SK-N-SH treated with all-trans-retinoic acid at 6 μM for 48 hours (cell line): ENCODE data around the gene FOSL1.
A peak's percentile ranks its signal among the peaks of the same experiment; 100 is the strongest.

Experiments used
- ATAC-seq: fragments of 200-7000 bp; cut with Tn5 transposase; 3 replicates; pipeline ENCODE4 v1.9.1; 2020; ENCODE audit warnings: mild to moderate bottlenecking, moderate library complexity
- BACH2 ChIP-seq: fragments of 250-450 bp; sonication (Bioruptor Pico); IDR thresholded peaks from 2 replicates; pipeline ENCODE4 v1.9.0; 2021; ENCODE audit warnings: mild to moderate bottlenecking, borderline replicate concordance
- CSDC2 ChIP-seq: fragments of 250-450 bp; sonication (Bioruptor Pico); IDR thresholded peaks from 2 replicates; pipeline ENCODE4 v1.5.0; 2020; ENCODE audit warnings: mild to moderate bottlenecking, moderate library complexity
- CSRNP3 ChIP-seq: fragments of 250-450 bp; sonication (Bioruptor Pico); IDR thresholded peaks from 2 replicates; pipeline ENCODE4 v1.5.1; 2021; ENCODE audit warnings: mild to moderate bottlenecking, moderate library complexity
- ISL1 ChIP-seq: fragments of 250-450 bp; sonication (Bioruptor Pico); IDR thresholded peaks from 2 replicates; pipeline ENCODE4 v2.1.2; 2022; ENCODE audit warnings: mild to moderate bottlenecking, moderate library complexity
- OSR1 ChIP-seq: fragments of 250-450 bp; sonication (Bioruptor Pico); IDR thresholded peaks from 2 replicates; pipeline ENCODE4 v1.8.0; 2022; ENCODE audit warnings: moderate library complexity, mild to moderate bottlenecking, inconsistent platforms
- PATZ1 ChIP-seq: fragments of 250-450 bp; sonication (Bioruptor Pico); IDR thresholded peaks from 2 replicates; pipeline ENCODE4 v1.8.0; 2020; ENCODE audit warnings: mild to moderate bottlenecking, moderate library complexity, borderline replicate concordance
- PPARA ChIP-seq: fragments of 250-450 bp; sonication (Bioruptor Pico); IDR thresholded peaks from 2 replicates; pipeline ENCODE4 v1.5.0; 2020; ENCODE audit warnings: mild to moderate bottlenecking, borderline replicate concordance
- RARB ChIP-seq: fragments of 250-450 bp; sonication (Bioruptor Pico); IDR thresholded peaks from 2 replicates; pipeline ENCODE4 v1.8.0; 2021; ENCODE audit warnings: mild to moderate bottlenecking, moderate library complexity
- SNAI2 ChIP-seq: fragments of 250-450 bp; sonication (Bioruptor Pico); IDR thresholded peaks from 2 replicates; pipeline ENCODE4 v1.5.0; 2020; ENCODE audit warnings: mild to moderate bottlenecking, moderate library complexity
- TCF4 ChIP-seq: fragments of 250-450 bp; sonication (Bioruptor Pico); IDR thresholded peaks from 2 replicates; pipeline ENCODE4 v1.8.0; 2021; ENCODE audit warnings: mild to moderate bottlenecking, moderate library complexity, borderline replicate concordance
- ZC3H10 ChIP-seq: fragments of 250-450 bp; sonication (Bioruptor Pico); IDR thresholded peaks from 2 replicates; pipeline ENCODE4 v1.5.1; 2021; ENCODE audit warnings: mild to moderate bottlenecking, moderate library complexity
- ZFP3 ChIP-seq: fragments of 250-450 bp; sonication (Bioruptor Pico); IDR thresholded peaks from 2 replicates; pipeline ENCODE4 v1.5.0; 2020; ENCODE audit warnings: mild to moderate bottlenecking, moderate library complexity
- ZFP30 ChIP-seq: fragments of 450-650 bp; formaldehyde crosslinking; IDR thresholded peaks from 2 replicates; pipeline ENCODE4 v1.5.0; 2022; ENCODE audit warnings: mild to moderate bottlenecking, moderate library complexity
- ZNF565 ChIP-seq: fragments of 450-650 bp; formaldehyde crosslinking; conservative IDR thresholded peaks from 2 replicates; pipeline ENCODE4 v1.5.0; 2020; ENCODE audit warnings: low read depth, mild to moderate bottlenecking, moderate library complexity
- ZNF70 ChIP-seq: fragments of 450-650 bp; formaldehyde crosslinking; IDR thresholded peaks from 2 replicates; pipeline ENCODE4 v1.5.0; 2020; ENCODE audit warnings: mild to moderate bottlenecking, moderate library complexity
- ZNF8 ChIP-seq: fragments of 450-650 bp; formaldehyde crosslinking; IDR thresholded peaks from 2 replicates; pipeline ENCODE4 v1.5.0; 2020; ENCODE audit warnings: mild to moderate bottlenecking, moderate library complexity
- TF ChIP-seq, protein P1 (sequence below): fragments of 250-450 bp; sonication (Bioruptor Pico); IDR thresholded peaks from 2 replicates; pipeline ENCODE4 v1.5.0; 2020; ENCODE audit warnings: mild to moderate bottlenecking, moderate library complexity
- TF ChIP-seq, protein P2 (sequence below): fragments of 250-450 bp; sonication (Bioruptor Pico); IDR thresholded peaks from 2 replicates; pipeline ENCODE4 v1.5.1; 2020; ENCODE audit warnings: low read depth, mild to moderate bottlenecking, moderate library complexity
- TF ChIP-seq, protein P3 (sequence below): fragments of 250-450 bp; sonication (Bioruptor Pico); IDR thresholded peaks from 2 replicates; pipeline ENCODE4 v1.8.0; 2021; ENCODE audit warnings: low read depth, mild to moderate bottlenecking, moderate library complexity, borderline replicate concordance

FOSL1 gene

DNA sequence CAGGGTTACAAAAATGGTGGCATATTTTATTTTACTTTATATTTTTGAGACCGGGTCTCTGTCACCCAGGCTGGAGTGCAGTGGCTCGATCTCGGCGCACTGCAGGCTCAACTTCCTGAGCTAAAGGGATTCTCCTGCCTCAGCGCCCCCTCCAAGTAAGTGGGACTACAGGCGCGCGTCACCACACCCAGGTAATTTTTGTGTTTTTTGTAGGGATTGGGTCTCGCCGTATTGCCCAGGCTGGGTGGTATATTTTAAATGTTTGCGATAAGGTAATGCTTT lies 652 bp upstream of the FOSL1 start:
- TF ChIP-seq CSDC2, result no peak
- TF ChIP-seq TCF4 (CRISPR knock-in tag), result no peak
- no peak for TF ChIP-seq PATZ1 (CRISPR knock-in tag)
- no peak for TF ChIP-seq ZNF565 (CRISPR knock-in tag)
- no peak for TF ChIP-seq ZNF8 (CRISPR knock-in tag)
- TF ChIP-seq, protein P1, sequence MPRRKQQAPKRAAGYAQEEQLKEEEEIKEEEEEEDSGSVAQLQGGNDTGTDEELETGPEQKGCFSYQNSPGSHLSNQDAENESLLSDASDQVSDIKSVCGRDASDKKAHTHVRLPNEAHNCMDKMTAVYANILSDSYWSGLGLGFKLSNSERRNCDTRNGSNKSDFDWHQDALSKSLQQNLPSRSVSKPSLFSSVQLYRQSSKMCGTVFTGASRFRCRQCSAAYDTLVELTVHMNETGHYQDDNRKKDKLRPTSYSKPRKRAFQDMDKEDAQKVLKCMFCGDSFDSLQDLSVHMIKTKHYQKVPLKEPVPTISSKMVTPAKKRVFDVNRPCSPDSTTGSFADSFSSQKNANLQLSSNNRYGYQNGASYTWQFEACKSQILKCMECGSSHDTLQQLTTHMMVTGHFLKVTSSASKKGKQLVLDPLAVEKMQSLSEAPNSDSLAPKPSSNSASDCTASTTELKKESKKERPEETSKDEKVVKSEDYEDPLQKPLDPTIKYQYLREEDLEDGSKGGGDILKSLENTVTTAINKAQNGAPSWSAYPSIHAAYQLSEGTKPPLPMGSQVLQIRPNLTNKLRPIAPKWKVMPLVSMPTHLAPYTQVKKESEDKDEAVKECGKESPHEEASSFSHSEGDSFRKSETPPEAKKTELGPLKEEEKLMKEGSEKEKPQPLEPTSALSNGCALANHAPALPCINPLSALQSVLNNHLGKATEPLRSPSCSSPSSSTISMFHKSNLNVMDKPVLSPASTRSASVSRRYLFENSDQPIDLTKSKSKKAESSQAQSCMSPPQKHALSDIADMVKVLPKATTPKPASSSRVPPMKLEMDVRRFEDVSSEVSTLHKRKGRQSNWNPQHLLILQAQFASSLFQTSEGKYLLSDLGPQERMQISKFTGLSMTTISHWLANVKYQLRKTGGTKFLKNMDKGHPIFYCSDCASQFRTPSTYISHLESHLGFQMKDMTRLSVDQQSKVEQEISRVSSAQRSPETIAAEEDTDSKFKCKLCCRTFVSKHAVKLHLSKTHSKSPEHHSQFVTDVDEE (CRISPR knock-in tag), result no peak
- TF ChIP-seq RARB (CRISPR knock-in tag), result no peak
- TF ChIP-seq OSR1 (CRISPR knock-in tag), result no peak
- no peak for TF ChIP-seq ZNF70 (CRISPR knock-in tag)
- no peak for TF ChIP-seq ZFP30 (CRISPR knock-in tag)
- TF ChIP-seq, protein P2, sequence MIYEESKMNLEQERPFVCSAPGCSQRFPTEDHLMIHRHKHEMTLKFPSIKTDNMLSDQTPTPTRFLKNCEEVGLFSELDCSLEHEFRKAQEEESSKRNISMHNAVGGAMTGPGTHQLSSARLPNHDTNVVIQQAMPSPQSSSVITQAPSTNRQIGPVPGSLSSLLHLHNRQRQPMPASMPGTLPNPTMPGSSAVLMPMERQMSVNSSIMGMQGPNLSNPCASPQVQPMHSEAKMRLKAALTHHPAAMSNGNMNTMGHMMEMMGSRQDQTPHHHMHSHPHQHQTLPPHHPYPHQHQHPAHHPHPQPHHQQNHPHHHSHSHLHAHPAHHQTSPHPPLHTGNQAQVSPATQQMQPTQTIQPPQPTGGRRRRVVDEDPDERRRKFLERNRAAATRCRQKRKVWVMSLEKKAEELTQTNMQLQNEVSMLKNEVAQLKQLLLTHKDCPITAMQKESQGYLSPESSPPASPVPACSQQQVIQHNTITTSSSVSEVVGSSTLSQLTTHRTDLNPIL (CRISPR knock-in tag), result no peak
- TF ChIP-seq ISL1 (CRISPR knock-in tag), result no peak
- TF ChIP-seq ZFP3 (CRISPR knock-in tag), result no peak
- no peak for TF ChIP-seq ZC3H10
- TF ChIP-seq PPARA, result no peak
- no peak for TF ChIP-seq SNAI2 (CRISPR knock-in tag)
- TF ChIP-seq CSRNP3 (CRISPR knock-in tag), result no peak
- ATAC-seq, result no peak

DNA sequence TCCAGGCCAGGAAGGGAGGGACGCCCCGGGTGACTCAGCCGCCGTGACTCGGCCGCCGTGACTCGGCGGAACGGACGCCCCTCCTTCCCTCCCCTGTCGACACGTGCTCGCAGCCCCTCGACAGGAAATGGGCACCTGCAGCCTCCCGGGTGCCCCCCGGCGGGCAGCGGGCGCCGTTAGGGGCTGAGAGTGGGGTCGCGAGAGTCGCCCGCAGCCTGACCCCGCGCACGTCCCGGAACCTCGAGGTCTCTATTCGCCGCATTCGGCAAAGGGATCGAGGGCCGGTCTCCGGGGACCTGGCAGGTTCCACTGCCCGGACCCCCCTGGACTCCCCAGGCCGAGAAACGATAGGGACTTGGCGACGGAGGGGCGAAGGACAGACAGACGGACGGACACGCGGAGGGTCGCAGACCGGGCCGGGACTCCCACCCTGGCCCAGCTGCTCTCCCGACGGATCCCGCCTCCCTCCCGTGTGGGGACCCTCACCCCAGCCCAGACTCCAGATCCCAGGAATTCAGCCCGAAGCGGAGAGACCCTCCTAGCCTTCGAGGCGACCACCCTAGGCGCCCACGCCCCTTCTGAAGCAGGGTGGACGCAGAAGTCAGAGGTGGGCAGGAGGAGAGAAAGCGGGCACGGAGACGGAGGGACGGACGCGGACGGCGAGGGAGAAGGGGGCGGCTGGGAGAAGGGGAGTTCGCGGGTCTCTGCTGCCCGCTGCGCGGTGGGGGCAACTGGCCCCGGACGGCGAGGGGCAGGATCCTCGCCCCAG lies 648 bp downstream of the FOSL1 start:
- TF ChIP-seq, protein P3, sequence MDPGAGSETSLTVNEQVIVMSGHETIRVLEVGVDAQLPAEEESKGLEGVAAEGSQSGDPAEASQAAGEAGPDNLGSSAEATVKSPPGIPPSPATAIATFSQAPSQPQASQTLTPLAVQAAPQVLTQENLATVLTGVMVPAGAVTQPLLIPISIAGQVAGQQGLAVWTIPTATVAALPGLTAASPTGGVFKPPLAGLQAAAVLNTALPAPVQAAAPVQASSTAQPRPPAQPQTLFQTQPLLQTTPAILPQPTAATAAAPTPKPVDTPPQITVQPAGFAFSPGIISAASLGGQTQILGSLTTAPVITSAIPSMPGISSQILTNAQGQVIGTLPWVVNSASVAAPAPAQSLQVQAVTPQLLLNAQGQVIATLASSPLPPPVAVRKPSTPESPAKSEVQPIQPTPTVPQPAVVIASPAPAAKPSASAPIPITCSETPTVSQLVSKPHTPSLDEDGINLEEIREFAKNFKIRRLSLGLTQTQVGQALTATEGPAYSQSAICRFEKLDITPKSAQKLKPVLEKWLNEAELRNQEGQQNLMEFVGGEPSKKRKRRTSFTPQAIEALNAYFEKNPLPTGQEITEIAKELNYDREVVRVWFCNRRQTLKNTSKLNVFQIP, result no peak
- TF ChIP-seq PPARA (no peak), PATZ1 (CRISPR knock-in tag) (peak; percentile 63; the same call in 1 of the 2 replicates)
- peak; percentile 59 for ATAC-seq

GRCh38 chr11:65898656-65899355 lies 1.4 kb downstream of the FOSL1 start:
- TF ChIP-seq BACH2 (CRISPR knock-in tag), result no peak
- ATAC-seq, result no peak
